ENCODE measurements around the gene TOM1L1. TPM values are rescaled to one million over a fixed set of nuclear protein-coding genes. Genes with fewer than 3 reads are reported as not detected.
A peak's percentile ranks its signal among the peaks of the same experiment; 100 is the strongest.

TOM1L1 gene
- total RNA-seq, 1 experiment from 2014 or later: 46.8 TPM

GRCh38 chr17:54968262-54968987 is 67.8 kb downstream of the TOM1L1 start, which contains the start of the genes COX11 and STXBP4:
COX11 (minus strand) TSS chr17:54968654; CDS start chr17:54968646, 8 bp downstream.
STXBP4 (plus strand) TSS chr17:54968765; CDS start chr17:54986220, 17,455 bp downstream.
- no TSS peak for BruUV-seq (replicated peaks)
- TF ChIP-seq CTCF (IDR thresholded peaks at IDR 0.05; ENCODE audit: unreplicated experiment): no peak
- no peaks in the 10 kb centered on the region for H3K4me1 Mint-ChIP-seq (ENCODE audit: low read depth, unreplicated experiment)
- H3K9me3 Mint-ChIP-seq (ENCODE audit: low read depth, unreplicated experiment): no peaks in the 10 kb centered on the region
- no peak within 1 kb of the TSS for H3K4me3 Mint-ChIP-seq (ENCODE audit: low read depth, unreplicated experiment)
- intact Hi-C loops (cut with micrococcal nuclease; ENCODE audit: unreplicated experiment): loop anchor here (2.0 kb wide), 1 partner anchor 68 kb away; the partner anchor contains the start of gene TOM1L1
- CTCF ChIA-PET: interaction anchor here (0.6 kb wide), 1 partner anchor 37 kb away, joined by 3 read pairs; no protein-coding TSS in a partner anchor
- DNase-seq: peak; percentile 87
- no peaks in the 10 kb centered on the region for H3K27me3 Mint-ChIP-seq (ENCODE audit: unreplicated experiment)
- H3K36me3 Mint-ChIP-seq (ENCODE audit: insufficient read depth, unreplicated experiment): no peaks in the 10 kb centered on the region
- no peak within 1 kb of the TSS for H3K27ac Mint-ChIP-seq (ENCODE audit: unreplicated experiment)

GRCh38 chr17:54968988-54969332 is 68.3 kb downstream of the TOM1L1 start:
- CTCF ChIA-PET: no interaction called here
- BruUV-seq (replicated peaks): no TSS peak
- no peak for TF ChIP-seq CTCF (IDR thresholded peaks at IDR 0.05; ENCODE audit: unreplicated experiment)
- Mint-ChIP-seq H3K36me3 (ENCODE audit: insufficient read depth, unreplicated experiment) (no peaks in the 10 kb centered on the region), H3K4me3 (ENCODE audit: low read depth, unreplicated experiment) (no peak overlapping the region), H3K27me3 (ENCODE audit: unreplicated experiment) (no peaks in the 10 kb centered on the region), H3K27ac (ENCODE audit: unreplicated experiment) (no peak overlapping the region), H3K9me3 (ENCODE audit: low read depth, unreplicated experiment) (no peaks in the 10 kb centered on the region), H3K4me1 (ENCODE audit: low read depth, unreplicated experiment) (no peaks in the 10 kb centered on the region)
- DNase-seq: peak; percentile 2
- intact Hi-C loops (cut with micrococcal nuclease; ENCODE audit: unreplicated experiment): loop anchor here (2.0 kb wide), 1 partner anchor 68 kb away; the partner anchor contains the start of gene TOM1L1

- H3K9me3 Mint-ChIP-seq (ENCODE audit: low read depth, unreplicated experiment): no peaks in the 10 kb centered on the region
- no peak for TF ChIP-seq CTCF (IDR thresholded peaks at IDR 0.05; ENCODE audit: unreplicated experiment)
- H3K27ac Mint-ChIP-seq (ENCODE audit: unreplicated experiment): no peak overlapping the region
- H3K36me3 Mint-ChIP-seq (ENCODE audit: insufficient read depth, unreplicated experiment): no peaks in the 10 kb centered on the region
- no peak for DNase-seq
- CTCF ChIA-PET: no interaction called here
- intact Hi-C loops (cut with micrococcal nuclease; ENCODE audit: unreplicated experiment): loop anchor here (2.0 kb wide), 1 partner anchor 69 kb away; the partner anchor contains the start of gene TOM1L1
- H3K4me1 Mint-ChIP-seq (ENCODE audit: low read depth, unreplicated experiment): no peaks in the 10 kb centered on the region
- H3K4me3 Mint-ChIP-seq (ENCODE audit: low read depth, unreplicated experiment): no peak overlapping the region
- BruUV-seq (replicated peaks): no TSS peak
- H3K27me3 Mint-ChIP-seq (ENCODE audit: unreplicated experiment): no peaks in the 10 kb centered on the region
Observed at GRCh38 chr17:54969658-54970572, 69.3 kb downstream of the TOM1L1 start.

DNA sequence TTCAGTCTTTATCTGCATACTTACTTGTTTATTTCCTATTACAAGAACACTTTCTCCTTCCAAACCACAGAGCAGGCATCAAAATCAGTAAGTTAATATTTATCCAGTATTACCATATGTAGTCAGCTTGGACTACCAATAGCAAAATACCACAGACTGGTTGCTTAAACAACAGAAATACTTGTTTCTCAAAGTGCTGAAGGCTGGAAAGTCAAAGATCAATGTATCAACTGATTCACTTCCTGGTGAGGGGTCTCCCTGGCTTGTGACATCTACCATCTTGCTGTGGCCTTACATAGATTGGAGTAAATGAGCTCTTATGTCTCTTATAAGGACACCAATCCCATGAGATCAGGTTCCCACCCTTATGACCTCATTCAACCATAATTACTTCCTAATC is 70.5 kb downstream of the TOM1L1 start:
- no TSS peak for BruUV-seq (replicated peaks)
- CTCF ChIA-PET: interaction anchor here (1.0 kb wide), 1 partner anchor 71 kb away, joined by 3 read pairs; the partner anchor contains the start of gene TOM1L1
- H3K4me1 Mint-ChIP-seq (ENCODE audit: low read depth, unreplicated experiment): no peaks in the 10 kb centered on the region
- H3K27ac Mint-ChIP-seq (ENCODE audit: unreplicated experiment): no peak overlapping the region
- H3K36me3 Mint-ChIP-seq (ENCODE audit: insufficient read depth, unreplicated experiment): no peaks in the 10 kb centered on the region
- H3K4me3 Mint-ChIP-seq (ENCODE audit: low read depth, unreplicated experiment): no peak overlapping the region
- DNase-seq: no peak
- no peaks in the 10 kb centered on the region for H3K9me3 Mint-ChIP-seq (ENCODE audit: low read depth, unreplicated experiment)
- TF ChIP-seq CTCF (IDR thresholded peaks at IDR 0.05; ENCODE audit: unreplicated experiment): no peak
- no peaks in the 10 kb centered on the region for H3K27me3 Mint-ChIP-seq (ENCODE audit: unreplicated experiment)
- intact Hi-C loops (cut with micrococcal nuclease; ENCODE audit: unreplicated experiment): no loop called here

Measured in Calu3 (cell line).